ENCODE measurements around the gene ZNF579. TPM values are rescaled to one million over a fixed set of nuclear protein-coding genes. Genes with fewer than 3 reads are reported as not detected.

The ZNF579 gene
- total and polyA plus RNA-seq, 8 donors = 6.5 to 16.1 (median 9.4) TPM

GRCh38 chr19:55529636-55530234, 50.9 kb downstream of the ZNF579 start:
- ATAC-seq = no peak
- Histone ChIP-seq H3K9me3 (no peaks in the 10 kb centered on the region), H3K4me1 (peaks cover 0 to 5% (median 0%) of the 10 kb centered on the region in 3 donors), H3K4me3 (no peak overlapping the region), H3K27me3 (no peaks in the 10 kb centered on the region), H3K27ac (no peak overlapping the region), H3K36me3 (no peaks in the 10 kb centered on the region)
- DNase-seq = no peak
- FAIRE-seq = no peak
- intact Hi-C loops (cut with DNase I) = no loop called here
- TF ChIP-seq CTCF (IDR thresholded peaks at IDR 0.05) = no peak
- 79 to 83% methylated on average over 42 to 56 of the region's 56 CpGs for WGBS, 2 donors

GRCh38 chr19:55528030-55528803, 52.4 kb downstream of the ZNF579 start:
- Histone ChIP-seq H3K27me3 (no peaks in the 10 kb centered on the region), H3K36me3 (no peaks in the 10 kb centered on the region), H3K9me3 (no peaks in the 10 kb centered on the region), H3K27ac (no peak overlapping the region), H3K4me1 (peaks cover 0 to 5% (median 0%) of the 10 kb centered on the region in 3 donors), H3K4me3 (no peak overlapping the region)
- DNase-seq (no peak), ATAC-seq (peak in 3 of 4 donors; percentile 29 to 72 (median 72)), FAIRE-seq (no peak)
- no peak for TF ChIP-seq CTCF (IDR thresholded peaks at IDR 0.05)
- WGBS, 2 donors = 23 to 24% methylated on average over 15 of the region's 15 CpGs
- intact Hi-C loops (cut with DNase I) = no loop called here

DNA sequence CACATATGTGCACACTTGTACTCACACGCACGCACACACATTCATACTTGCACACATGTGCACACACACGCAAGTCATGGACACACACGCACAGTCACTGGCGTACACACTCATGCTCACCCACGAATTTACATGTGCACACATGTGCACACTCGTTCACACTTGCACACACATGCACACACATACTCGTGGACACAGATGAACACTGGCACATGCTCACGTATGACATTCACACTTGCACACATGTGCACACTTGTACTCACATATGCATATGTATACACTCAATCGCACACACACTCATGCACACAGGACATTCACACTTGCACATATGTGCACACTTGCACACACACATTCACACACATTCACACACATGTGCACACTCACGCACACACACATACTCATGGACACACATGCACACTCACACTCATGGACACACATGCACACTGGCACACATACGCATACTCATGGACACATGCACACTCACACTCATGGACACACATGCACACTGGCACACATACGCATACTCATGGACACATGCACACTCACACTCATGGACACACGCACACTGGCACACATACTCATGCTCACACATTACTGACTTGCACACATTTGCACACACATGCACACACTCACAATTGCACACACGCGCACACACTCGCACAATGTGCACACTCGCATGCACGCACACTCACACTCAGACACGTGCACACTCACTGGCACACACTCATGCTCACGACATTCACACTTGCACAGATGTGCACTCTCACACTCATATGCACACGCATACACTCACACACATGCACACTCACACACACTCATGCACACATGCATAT, 53.2 kb downstream of the ZNF579 start:
- no peak for DNase-seq
- 66 to 80% methylated on average over 22 of the region's 22 CpGs for WGBS, 2 donors
- no peaks in the 10 kb centered on the region for H3K9me3 ChIP-seq
- H3K4me1 ChIP-seq = peaks cover 0 to 5% (median 0%) of the 10 kb centered on the region in 3 donors
- H3K27me3 ChIP-seq = no peaks in the 10 kb centered on the region
- ATAC-seq = no peak
- no peak overlapping the region for H3K27ac ChIP-seq
- no peak overlapping the region for H3K4me3 ChIP-seq
- intact Hi-C loops (cut with DNase I) = no loop called here
- FAIRE-seq = no peak
- TF ChIP-seq CTCF (IDR thresholded peaks at IDR 0.05) = no peak
- H3K36me3 ChIP-seq = no peaks in the 10 kb centered on the region

Other genes with a start within 250 kb of the ZNF579 start
- 10 to 100 TPM in 2 of 6 donors, 1 to 10 TPM in 4; 4.3 to 12.6 (median 6.9) TPM for gene KMT5C, start 241.0 kb downstream of the ZNF579 start, total RNA-seq
- gene KMT5C, start 241.0 kb downstream of the ZNF579 start, polyA plus RNA-seq = 10 to 100 TPM; 22.3 to 27.4 TPM
- under 1 TPM in 1 of 6 donors, not detected in 5; 0.62 TPM for gene COX6B2, start 226.1 kb downstream of the ZNF579 start, total RNA-seq
- under 1 TPM; 0.28 to 0.42 TPM for gene COX6B2, start 226.1 kb downstream of the ZNF579 start, polyA plus RNA-seq
- gene GARIN5B, start 217.6 kb downstream of the ZNF579 start, total RNA-seq = not detected
- not detected for gene GARIN5B, start 217.6 kb downstream of the ZNF579 start, polyA plus RNA-seq
- under 1 TPM in 3 of 6 donors, not detected in 3; 0.20 to 0.41 (median 0.37) TPM for gene IL11, start 210.4 kb downstream of the ZNF579 start, total RNA-seq
- under 1 TPM; 0.16 to 0.19 TPM for gene IL11, start 210.4 kb downstream of the ZNF579 start, polyA plus RNA-seq
- gene TMEM190, start 204.0 kb downstream of the ZNF579 start, total RNA-seq = not detected
- under 1 TPM in 1 of 2 donors, not detected in 1; 0.45 TPM for gene TMEM190, start 204.0 kb downstream of the ZNF579 start, polyA plus RNA-seq
- 10 to 100 TPM; 14.7 to 32.7 (median 21.3) TPM for gene TMEM238, start 196.6 kb downstream of the ZNF579 start, total RNA-seq
- gene TMEM238, start 196.6 kb downstream of the ZNF579 start, polyA plus RNA-seq = under 1 TPM; 0.42 TPM
- 1,000 to 10,000 TPM in 1 of 6 donors, 100 to 1,000 TPM in 5; 420 to 1,198 (median 819) TPM for gene RPL28, start 194.9 kb downstream of the ZNF579 start, total RNA-seq
- gene RPL28, start 194.9 kb downstream of the ZNF579 start, polyA plus RNA-seq = 1,000 to 10,000 TPM in 1 of 2 donors, 100 to 1,000 TPM in 1; 738 to 1,109 TPM
- 1 to 10 TPM; 2.0 to 7.3 (median 5.1) TPM for gene UBE2S, start 173.1 kb downstream of the ZNF579 start, total RNA-seq
- gene UBE2S, start 173.1 kb downstream of the ZNF579 start, polyA plus RNA-seq = 1 to 10 TPM; 3.6 to 5.0 TPM
- under 1 TPM in 3 of 6 donors, not detected in 3; 0.05 to 0.16 (median 0.06) TPM for gene SHISA7, start 137.5 kb downstream of the ZNF579 start, total RNA-seq
- gene SHISA7, start 137.5 kb downstream of the ZNF579 start, polyA plus RNA-seq = under 1 TPM; 0.04 to 0.33 TPM
- 10 to 100 TPM; 13.0 to 23.9 (median 20.9) TPM for gene ISOC2, start 119.2 kb downstream of the ZNF579 start, total RNA-seq
- gene ISOC2, start 119.2 kb downstream of the ZNF579 start, polyA plus RNA-seq = 10 to 100 TPM; 38.3 to 43.9 TPM
- gene C19orf85, start 116.1 kb downstream of the ZNF579 start, total RNA-seq = not detected
- not detected for gene C19orf85, start 116.1 kb downstream of the ZNF579 start, polyA plus RNA-seq
- gene ZNF628, start 104.2 kb downstream of the ZNF579 start, total RNA-seq = 1 to 10 TPM; 3.4 to 6.2 (median 4.1) TPM
- 1 to 10 TPM; 2.6 to 7.8 TPM for gene ZNF628, start 104.2 kb downstream of the ZNF579 start, polyA plus RNA-seq
- gene NAT14, start 95.7 kb downstream of the ZNF579 start, total RNA-seq = 10 to 100 TPM in 1 of 6 donors, 1 to 10 TPM in 5; 5.8 to 10.1 (median 7.5) TPM
- 10 to 100 TPM; 27.9 to 32.4 TPM for gene NAT14, start 95.7 kb downstream of the ZNF579 start, polyA plus RNA-seq
- gene SSC5D, start 92.4 kb downstream of the ZNF579 start, total RNA-seq = 1 to 10 TPM in 4 of 6 donors, under 1 TPM in 2; 0.60 to 5.3 (median 1.4) TPM
- gene SSC5D, start 92.4 kb downstream of the ZNF579 start, polyA plus RNA-seq = 1 to 10 TPM in 1 of 2 donors, under 1 TPM in 1; 0.77 to 2.1 TPM
- gene SBK2, start 43.7 kb downstream of the ZNF579 start, total RNA-seq = under 1 TPM in 1 of 6 donors, not detected in 5; 0.43 TPM
- under 1 TPM; 0.28 to 0.46 TPM for gene SBK2, start 43.7 kb downstream of the ZNF579 start, polyA plus RNA-seq
- under 1 TPM in 2 of 6 donors, not detected in 4; 0.19 to 0.28 TPM for gene SBK3, start 35.3 kb downstream of the ZNF579 start, total RNA-seq
- gene SBK3, start 35.3 kb downstream of the ZNF579 start, polyA plus RNA-seq = under 1 TPM; 0.11 to 0.16 TPM
- 10 to 100 TPM in 2 of 6 donors, 1 to 10 TPM in 4; 6.8 to 12.1 (median 8.9) TPM for gene FIZ1, start 18.7 kb upstream of the ZNF579 start, total RNA-seq
- gene FIZ1, start 18.7 kb upstream of the ZNF579 start, polyA plus RNA-seq = 10 to 100 TPM; 12.6 TPM
- 10 to 100 TPM; 17.1 to 37.0 (median 33.1) TPM for gene ZNF524, start 19.4 kb upstream of the ZNF579 start, total RNA-seq
- gene ZNF524, start 19.4 kb upstream of the ZNF579 start, polyA plus RNA-seq = 10 to 100 TPM; 26.7 to 79.4 TPM
- gene ZNF865, start 24.8 kb upstream of the ZNF579 start, total RNA-seq = 1 to 10 TPM; 6.6 to 9.0 (median 7.8) TPM
- gene ZNF865, start 24.8 kb upstream of the ZNF579 start, polyA plus RNA-seq = 1 to 10 TPM; 5.7 to 9.7 TPM
- gene ZNF784, start 43.7 kb upstream of the ZNF579 start, total RNA-seq = 1 to 10 TPM; 3.7 to 5.8 (median 4.6) TPM
- 10 to 100 TPM; 10.3 to 12.9 TPM for gene ZNF784, start 43.7 kb upstream of the ZNF579 start, polyA plus RNA-seq
- 10 to 100 TPM; 12.7 to 24.3 (median 17.6) TPM for gene ZNF580, start 60.2 kb upstream of the ZNF579 start, total RNA-seq
- 10 to 100 TPM; 35.0 to 40.5 TPM for gene ZNF580, start 60.2 kb upstream of the ZNF579 start, polyA plus RNA-seq
- 10 to 100 TPM; 12.9 to 23.2 (median 16.9) TPM for gene ZNF581, start 62.8 kb upstream of the ZNF579 start, total RNA-seq
- 10 to 100 TPM; 13.8 to 16.6 TPM for gene ZNF581, start 62.8 kb upstream of the ZNF579 start, polyA plus RNA-seq
- gene CCDC106, start 67.4 kb upstream of the ZNF579 start, total RNA-seq = 1 to 10 TPM; 3.2 to 6.2 (median 5.0) TPM
- gene CCDC106, start 67.4 kb upstream of the ZNF579 start, polyA plus RNA-seq = 10 to 100 TPM; 20.7 to 22.8 TPM
- 10 to 100 TPM; 38.4 to 97.0 (median 58.8) TPM for gene U2AF2, start 74.2 kb upstream of the ZNF579 start, total RNA-seq
- 100 to 1,000 TPM in 1 of 2 donors, 10 to 100 TPM in 1; 74.8 to 113 TPM for gene U2AF2, start 74.2 kb upstream of the ZNF579 start, polyA plus RNA-seq
- 100 to 1,000 TPM in 1 of 6 donors, 10 to 100 TPM in 5; 64.9 to 102 (median 84.6) TPM for gene EPN1, start 94.4 kb upstream of the ZNF579 start, total RNA-seq
- gene EPN1, start 94.4 kb upstream of the ZNF579 start, polyA plus RNA-seq = 10 to 100 TPM; 38.4 to 76.8 TPM
- under 1 TPM in 2 of 6 donors, not detected in 4; 0.09 to 0.12 TPM for gene NLRP9, start 157.6 kb upstream of the ZNF579 start, total RNA-seq
- under 1 TPM; 0.04 to 0.05 TPM for gene NLRP9, start 157.6 kb upstream of the ZNF579 start, polyA plus RNA-seq
- under 1 TPM in 2 of 6 donors, not detected in 4; 0.17 to 0.75 TPM for gene RFPL4A, start 178.2 kb upstream of the ZNF579 start, total RNA-seq
- gene RFPL4A, start 178.2 kb upstream of the ZNF579 start, polyA plus RNA-seq = under 1 TPM in 1 of 2 donors, not detected in 1; 0.70 TPM
- not detected for gene RFPL4AL1, start 188.3 kb upstream of the ZNF579 start, total RNA-seq
- not detected for gene RFPL4AL1, start 188.3 kb upstream of the ZNF579 start, polyA plus RNA-seq